ENCODE results near the gene PTGFRN. TPM values are rescaled to one million over a fixed set of nuclear protein-coding genes. Genes with fewer than 3 reads are reported as not detected.

Gene PTGFRN
- total RNA-seq, 2 donors from 2014 or later: 41.6 to 43.2 TPM

GRCh38 chr1:116997636-116998035 lies 87.9 kb downstream of the PTGFRN start:
- Mint-ChIP-seq H3K4me1 (peaks cover 5% of the 10 kb centered on the region), H3K27ac (no peak overlapping the region), H3K9me3 (peaks cover 5% of the 10 kb centered on the region), H3K27me3 (ENCODE audit: insufficient read depth) (no peaks in the 10 kb centered on the region), H3K36me3 (ENCODE audit: low read depth) (peaks cover 11% of the 10 kb centered on the region), H3K4me3 (no peak overlapping the region)
- Histone ChIP-seq H3K36me3 (ENCODE audit: control insufficient read depth, insufficient read depth, low read length) (peaks cover 5% of the 10 kb centered on the region), H3K27me3 (ENCODE audit: control insufficient read depth, insufficient read depth, low read length, poor library complexity, severe bottlenecking) (no peaks in the 10 kb centered on the region), H3K27ac (ENCODE audit: low read depth, low read length) (no peak overlapping the region), H3K4me1 (ENCODE audit: control insufficient read depth, insufficient read depth, low read length) (no peaks in the 10 kb centered on the region), H3K9ac (ENCODE audit: extremely low read depth, low read length, poor library complexity, severe bottlenecking) (no peak overlapping the region), H3K9me3 (ENCODE audit: control insufficient read depth, low read length) (peaks cover 11% of the 10 kb centered on the region), H3K4me3 (ENCODE audit: low read length) (no peak overlapping the region)
- DNase-seq: no peak
- TF ChIP-seq, protein P1, sequence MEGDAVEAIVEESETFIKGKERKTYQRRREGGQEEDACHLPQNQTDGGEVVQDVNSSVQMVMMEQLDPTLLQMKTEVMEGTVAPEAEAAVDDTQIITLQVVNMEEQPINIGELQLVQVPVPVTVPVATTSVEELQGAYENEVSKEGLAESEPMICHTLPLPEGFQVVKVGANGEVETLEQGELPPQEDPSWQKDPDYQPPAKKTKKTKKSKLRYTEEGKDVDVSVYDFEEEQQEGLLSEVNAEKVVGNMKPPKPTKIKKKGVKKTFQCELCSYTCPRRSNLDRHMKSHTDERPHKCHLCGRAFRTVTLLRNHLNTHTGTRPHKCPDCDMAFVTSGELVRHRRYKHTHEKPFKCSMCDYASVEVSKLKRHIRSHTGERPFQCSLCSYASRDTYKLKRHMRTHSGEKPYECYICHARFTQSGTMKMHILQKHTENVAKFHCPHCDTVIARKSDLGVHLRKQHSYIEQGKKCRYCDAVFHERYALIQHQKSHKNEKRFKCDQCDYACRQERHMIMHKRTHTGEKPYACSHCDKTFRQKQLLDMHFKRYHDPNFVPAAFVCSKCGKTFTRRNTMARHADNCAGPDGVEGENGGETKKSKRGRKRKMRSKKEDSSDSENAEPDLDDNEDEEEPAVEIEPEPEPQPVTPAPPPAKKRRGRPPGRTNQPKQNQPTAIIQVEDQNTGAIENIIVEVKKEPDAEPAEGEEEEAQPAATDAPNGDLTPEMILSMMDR (conservative IDR thresholded peaks at IDR 0.05): no peak

DNA sequence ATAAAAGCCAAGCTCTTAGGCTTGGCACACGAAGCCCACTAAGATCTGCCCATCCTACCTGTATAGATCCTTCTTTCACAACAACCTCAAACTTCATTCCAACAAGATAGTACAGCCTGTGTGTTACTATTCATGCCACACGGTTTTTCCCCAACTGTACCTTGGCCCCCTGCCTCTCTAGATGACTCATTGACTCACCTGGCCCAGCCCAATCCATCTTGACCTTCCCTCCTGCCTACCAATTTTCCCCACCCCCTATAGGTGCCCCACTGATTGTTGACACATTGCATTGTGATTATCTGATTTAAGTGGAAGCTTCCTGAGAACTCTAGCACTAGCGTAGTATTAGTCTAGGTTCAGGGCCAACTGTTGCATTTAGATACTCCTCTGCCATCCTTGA lies 89.9 kb downstream of the PTGFRN start:
- H3K9me3 ChIP-seq (ENCODE audit: control insufficient read depth, low read length): no peaks in the 10 kb centered on the region
- Mint-ChIP-seq H3K27ac (no peak overlapping the region), H3K36me3 (ENCODE audit: low read depth) (no peaks in the 10 kb centered on the region), H3K9me3 (no peaks in the 10 kb centered on the region), H3K4me1 (peaks cover 15% of the 10 kb centered on the region), H3K27me3 (ENCODE audit: insufficient read depth) (no peaks in the 10 kb centered on the region), H3K4me3 (no peak overlapping the region)
- TF ChIP-seq, protein P1 (conservative IDR thresholded peaks at IDR 0.05): no peak
- H3K9ac ChIP-seq (ENCODE audit: extremely low read depth, low read length, poor library complexity, severe bottlenecking): no peak overlapping the region
- WGBS, 2 experiments (ENCODE audit: insufficient coverage in 1 of 2, insufficient read length in 1 of 2): 79% methylated on average over 3 of the region's 3 CpGs; no CpG with 5 or more reads in 1 of the 2 experiments
- no peak overlapping the region for H3K27ac ChIP-seq (ENCODE audit: low read depth, low read length)
- DNase-seq: no peak
- no peaks in the 10 kb centered on the region for H3K4me1 ChIP-seq (ENCODE audit: control insufficient read depth, insufficient read depth, low read length)
- no peaks in the 10 kb centered on the region for H3K27me3 ChIP-seq (ENCODE audit: control insufficient read depth, insufficient read depth, low read length, poor library complexity, severe bottlenecking)
- H3K36me3 ChIP-seq (ENCODE audit: control insufficient read depth, insufficient read depth, low read length): no peaks in the 10 kb centered on the region
- H3K4me3 ChIP-seq (ENCODE audit: low read length): no peak overlapping the region

DNA sequence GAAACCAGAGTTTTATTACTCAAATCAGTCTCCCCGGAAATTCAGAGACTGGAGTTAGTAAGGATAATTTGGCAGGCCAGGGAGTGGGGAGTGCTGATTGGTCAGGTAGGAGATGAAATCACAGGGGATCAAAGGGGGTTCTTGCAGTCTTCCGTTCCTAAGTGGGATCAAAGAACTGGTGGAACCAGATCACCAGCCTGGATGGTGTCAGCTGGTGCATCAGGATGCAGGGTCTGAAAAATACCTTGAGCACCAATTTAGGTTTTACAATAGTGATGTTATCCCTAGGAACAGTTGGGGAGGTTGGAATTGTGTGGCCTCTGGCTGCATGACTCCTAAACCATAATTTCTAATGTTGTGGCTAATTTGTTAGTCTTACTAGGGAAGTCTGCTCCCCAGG lies 90.4 kb downstream of the PTGFRN start:
- H3K27ac Mint-ChIP-seq: no peak overlapping the region
- H3K4me3 Mint-ChIP-seq: no peak overlapping the region
- no peaks in the 10 kb centered on the region for H3K9me3 Mint-ChIP-seq
- no peak for DNase-seq
- H3K36me3 ChIP-seq (ENCODE audit: control insufficient read depth, insufficient read depth, low read length): no peaks in the 10 kb centered on the region
- no peaks in the 10 kb centered on the region for H3K27me3 ChIP-seq (ENCODE audit: control insufficient read depth, insufficient read depth, low read length, poor library complexity, severe bottlenecking)
- H3K27ac ChIP-seq (ENCODE audit: low read depth, low read length): no peak overlapping the region
- WGBS, 2 experiments (ENCODE audit: insufficient coverage in 1 of 2, insufficient read length in 1 of 2): 94 to 100% methylated on average over 1 to 2 of the region's 2 CpGs
- H3K4me1 ChIP-seq (ENCODE audit: control insufficient read depth, insufficient read depth, low read length): no peaks in the 10 kb centered on the region
- no peak overlapping the region for H3K9ac ChIP-seq (ENCODE audit: extremely low read depth, low read length, poor library complexity, severe bottlenecking)
- peaks cover 15% of the 10 kb centered on the region for H3K4me1 Mint-ChIP-seq
- H3K36me3 Mint-ChIP-seq (ENCODE audit: low read depth): no peaks in the 10 kb centered on the region
- TF ChIP-seq, protein P1 (conservative IDR thresholded peaks at IDR 0.05): no peak
- no peaks in the 10 kb centered on the region for H3K27me3 Mint-ChIP-seq (ENCODE audit: insufficient read depth)
- H3K4me3 ChIP-seq (ENCODE audit: low read length): no peak overlapping the region
- H3K9me3 ChIP-seq (ENCODE audit: control insufficient read depth, low read length): no peaks in the 10 kb centered on the region
